Coronary artery (tissue), 2 donors: Measurements from ENCODE around the gene OR13H1.
"Not testable (repeated sequence)": the region's sequence is repeated elsewhere in the genome, so short reads cannot be mapped to it uniquely, and the experiment has no call there.

Experiments used
- DNase-seq: peaks from one replicate; pipeline ENCODE4 v3.0.0-alpha.2; 2017; ENCODE audit warnings: low spot score
- H3K27ac ChIP-seq, 2 donors: fragments of 200-600 bp; sonication (generic); one replicate each; pipeline ENCODE4 v1.5.1; 2016 to 2019
- H3K4me3 ChIP-seq: fragments of 200-600 bp; sonication (generic); 2 replicates; pipeline ENCODE4 v1.5.1; 2016; ENCODE audit warnings: mild to moderate bottlenecking, moderate library complexity
- TF ChIP-seq, protein P1 (sequence below): fragments of 200-600 bp; sonication (generic); IDR thresholded peaks from one replicate; pipeline ENCODE4 v1.5.1; 2019; ENCODE audit warnings: antibody characterized with exemption

The OR13H1 gene

GRCh38 chrX:131564553-131565229 is 20.8 kb downstream of the OR13H1 start:
- TF ChIP-seq, protein P1, sequence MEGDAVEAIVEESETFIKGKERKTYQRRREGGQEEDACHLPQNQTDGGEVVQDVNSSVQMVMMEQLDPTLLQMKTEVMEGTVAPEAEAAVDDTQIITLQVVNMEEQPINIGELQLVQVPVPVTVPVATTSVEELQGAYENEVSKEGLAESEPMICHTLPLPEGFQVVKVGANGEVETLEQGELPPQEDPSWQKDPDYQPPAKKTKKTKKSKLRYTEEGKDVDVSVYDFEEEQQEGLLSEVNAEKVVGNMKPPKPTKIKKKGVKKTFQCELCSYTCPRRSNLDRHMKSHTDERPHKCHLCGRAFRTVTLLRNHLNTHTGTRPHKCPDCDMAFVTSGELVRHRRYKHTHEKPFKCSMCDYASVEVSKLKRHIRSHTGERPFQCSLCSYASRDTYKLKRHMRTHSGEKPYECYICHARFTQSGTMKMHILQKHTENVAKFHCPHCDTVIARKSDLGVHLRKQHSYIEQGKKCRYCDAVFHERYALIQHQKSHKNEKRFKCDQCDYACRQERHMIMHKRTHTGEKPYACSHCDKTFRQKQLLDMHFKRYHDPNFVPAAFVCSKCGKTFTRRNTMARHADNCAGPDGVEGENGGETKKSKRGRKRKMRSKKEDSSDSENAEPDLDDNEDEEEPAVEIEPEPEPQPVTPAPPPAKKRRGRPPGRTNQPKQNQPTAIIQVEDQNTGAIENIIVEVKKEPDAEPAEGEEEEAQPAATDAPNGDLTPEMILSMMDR = no peak
- DNase-seq = no peak
- no peak overlapping the region for H3K27ac ChIP-seq
- no peak overlapping the region for H3K4me3 ChIP-seq

- no peak for DNase-seq
- TF ChIP-seq, protein P1 = no peak
- no peak overlapping the region for H3K27ac ChIP-seq
- no peak overlapping the region for H3K4me3 ChIP-seq
These were observed 22.0 kb downstream of the OR13H1 start for GRCh38 chrX:131565909-131566308.

DNA sequence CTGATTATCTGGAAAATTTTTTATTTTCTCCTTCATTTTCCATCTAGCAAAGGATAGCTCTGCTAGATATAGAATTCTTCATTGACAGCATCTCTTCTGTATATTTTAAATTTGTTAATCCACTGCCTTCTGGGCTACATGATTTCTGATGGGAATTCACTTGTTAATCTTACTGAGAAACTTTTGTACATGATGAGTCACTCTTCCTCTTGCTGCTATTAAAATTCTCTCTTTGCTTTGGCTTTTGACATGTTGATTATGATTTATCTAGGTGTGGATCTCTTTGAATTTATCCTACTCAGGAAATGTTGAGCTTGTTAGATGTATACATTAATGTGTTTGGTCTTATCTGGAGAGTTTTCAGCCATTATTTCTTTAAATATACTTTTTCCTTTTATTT is 27.5 kb downstream of the OR13H1 start:
- no peak for DNase-seq
- TF ChIP-seq, protein P1 = no peak
- H3K4me3 ChIP-seq = no peak overlapping the region
- H3K27ac ChIP-seq = no peak overlapping the region

GRCh38 chrX:131572372-131573014 is 28.6 kb downstream of the OR13H1 start:
- TF ChIP-seq, protein P1 = no peak
- DNase-seq = no peak
- Histone ChIP-seq H3K4me3 (no peak overlapping the region), H3K27ac (no peak overlapping the region)

DNA sequence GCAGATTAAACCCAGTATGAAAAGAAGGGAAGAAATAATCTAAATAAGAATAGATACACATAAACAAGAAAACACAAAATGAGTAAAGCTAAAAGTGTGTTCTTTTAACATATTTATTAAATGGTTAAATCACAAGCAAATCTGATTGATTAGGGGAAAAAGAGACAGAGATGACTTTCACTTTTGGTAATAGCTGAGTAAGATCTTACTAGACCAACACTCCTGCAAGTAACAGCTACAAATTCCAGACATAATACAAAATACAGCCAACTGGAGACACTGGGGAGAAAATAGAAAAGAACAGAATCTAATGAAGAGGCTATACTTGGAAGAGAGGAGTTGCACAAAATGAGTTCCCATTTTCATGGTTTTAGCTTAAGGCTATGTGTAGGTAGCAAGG is 33.5 kb downstream of the OR13H1 start:
- Histone ChIP-seq H3K27ac (no peak overlapping the region), H3K4me3 (no peak overlapping the region)
- TF ChIP-seq, protein P1 = no peak
- no peak for DNase-seq

- DNase-seq = no peak
- no peak overlapping the region for H3K27ac ChIP-seq
- no peak overlapping the region for H3K4me3 ChIP-seq
- TF ChIP-seq, protein P1 = no peak
These were observed 34.3 kb downstream of the OR13H1 start for GRCh38 chrX:131577999-131578734.

- H3K4me3 ChIP-seq, H3K27ac ChIP-seq, DNase-seq: not testable (repeated sequence)
These were observed 35.0 kb downstream of the OR13H1 start for GRCh38 chrX:131578735-131579367.
